ENCODE data around the gene PRKAG2.
"Not testable (repeated sequence)": the region's sequence is repeated elsewhere in the genome, so short reads cannot be mapped to it uniquely, and the experiment has no call there.

The PRKAG2 gene

DNA sequence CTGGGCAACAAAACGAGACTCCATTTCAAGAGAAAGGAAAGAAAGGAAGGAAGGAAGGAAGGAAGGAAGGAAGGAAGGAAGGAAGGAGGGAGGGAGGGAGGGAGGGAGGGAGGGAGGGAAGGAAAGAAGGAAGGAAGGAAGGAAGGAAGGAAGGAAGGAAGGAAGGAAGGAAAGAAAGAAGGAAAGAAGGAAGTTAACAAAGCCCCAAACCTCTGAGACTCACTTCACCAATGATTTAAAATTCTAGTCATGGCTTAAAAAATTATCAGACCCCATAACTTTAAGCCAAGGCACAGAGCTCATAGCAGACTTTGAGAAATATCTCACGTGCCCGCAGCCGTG, 94.7 kb downstream of the PRKAG2 start:
- not testable (repeated sequence) for H3K4me3 ChIP-seq (ENCODE audit: low read depth, low read length); DNase-seq (ENCODE audit: low read depth)

DNA sequence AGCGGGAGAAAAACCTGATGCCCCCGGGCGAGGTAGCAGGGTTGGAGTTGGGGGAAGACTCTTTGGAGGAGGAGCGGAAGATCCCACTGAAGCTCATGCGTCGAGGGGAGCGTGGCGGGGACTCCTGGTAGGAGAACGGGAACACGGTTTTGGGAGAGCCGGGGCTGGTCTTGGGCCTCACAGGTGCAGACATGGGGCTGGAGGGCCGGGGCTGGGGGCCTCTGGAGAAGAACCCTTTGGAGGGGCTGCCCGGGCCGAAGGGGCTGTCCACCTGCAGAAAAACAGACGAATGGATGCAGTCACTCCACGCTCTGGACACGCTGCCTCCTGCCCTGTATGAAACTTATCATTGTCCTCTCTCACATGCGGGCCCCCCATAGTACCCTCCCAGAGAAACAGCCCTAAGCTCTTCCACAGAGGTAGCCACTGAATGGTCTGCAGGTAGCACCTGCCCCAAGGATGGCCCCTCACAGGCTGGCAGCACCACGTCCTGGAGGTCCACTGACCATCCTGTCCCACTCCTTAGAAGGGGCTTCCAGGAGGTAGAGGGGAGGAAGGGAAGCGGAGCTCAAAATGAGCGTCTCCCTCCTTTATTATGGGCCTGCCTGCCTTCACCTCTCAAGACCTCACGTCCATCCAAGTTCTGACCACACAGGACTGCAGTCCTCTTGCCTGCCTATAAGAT, 95.6 kb downstream of the PRKAG2 start:
- DNase-seq (ENCODE audit: low read depth) = no peak
- no peak overlapping the region for H3K4me3 ChIP-seq (ENCODE audit: low read depth, low read length)

DNA sequence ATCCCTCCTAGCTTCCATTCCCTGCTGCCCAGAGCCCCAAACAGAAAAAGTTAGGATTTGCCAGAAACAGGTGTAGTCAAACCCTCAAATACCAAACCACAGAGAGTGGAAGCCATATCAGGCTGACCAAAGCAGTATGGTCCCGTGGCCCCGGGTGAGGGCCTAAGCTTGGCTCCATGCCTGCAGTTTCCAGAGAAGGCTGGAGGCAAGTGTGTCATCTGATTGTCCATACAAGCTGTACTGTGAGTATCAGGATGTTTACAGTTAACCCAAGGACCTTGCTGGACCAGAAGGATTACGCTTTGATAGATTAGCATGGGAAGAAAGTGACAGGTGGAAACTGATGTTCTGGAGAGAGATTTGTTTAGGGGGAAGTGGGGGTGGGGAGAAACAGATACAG, 96.3 kb downstream of the PRKAG2 start:
- DNase-seq (ENCODE audit: low read depth) = no peak
- no peak overlapping the region for H3K4me3 ChIP-seq (ENCODE audit: low read depth, low read length)

DNA sequence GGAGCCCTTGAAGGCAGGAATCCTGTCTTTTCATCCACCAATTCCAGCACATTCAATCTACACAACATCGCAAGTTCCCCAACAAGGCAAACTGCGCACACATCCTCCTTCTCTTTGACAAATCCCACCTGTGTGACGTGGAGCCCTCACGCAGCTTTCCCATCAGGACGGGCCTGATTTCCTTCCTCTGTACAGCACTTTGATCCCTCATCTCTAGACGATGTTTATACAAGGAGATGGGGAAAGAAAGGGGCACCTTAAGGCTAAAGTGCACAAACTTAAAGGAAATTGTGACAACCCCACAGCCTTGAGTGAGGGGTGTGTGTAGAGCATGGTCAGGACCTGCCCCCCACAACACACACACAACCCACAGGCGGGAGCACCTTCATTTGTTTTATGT, 97.2 kb downstream of the PRKAG2 start:
- DNase-seq (ENCODE audit: low read depth) = no peak
- no peak overlapping the region for H3K4me3 ChIP-seq (ENCODE audit: low read depth, low read length)

DNA sequence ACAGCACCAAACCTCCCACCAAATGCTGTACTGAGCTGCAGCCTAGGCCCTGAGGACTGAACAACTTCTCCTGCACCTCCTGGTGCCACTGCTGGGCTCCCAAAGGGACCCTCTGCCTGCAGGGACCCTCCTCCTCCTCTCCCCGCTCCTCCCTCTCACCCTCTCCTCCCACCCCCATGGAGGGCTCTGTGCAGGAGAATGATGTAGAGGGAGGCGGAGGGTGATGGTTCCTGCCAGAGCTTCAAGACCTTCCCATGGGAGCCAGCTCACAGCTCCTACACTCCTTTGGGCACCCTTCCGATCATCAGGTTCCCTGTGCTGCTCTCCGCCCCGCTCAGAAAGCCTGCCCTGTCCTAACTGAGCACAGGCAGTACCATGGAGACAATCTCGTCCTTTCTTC, 97.7 kb downstream of the PRKAG2 start:
- H3K4me3 ChIP-seq (ENCODE audit: low read depth, low read length) = no peak overlapping the region
- DNase-seq (ENCODE audit: low read depth) = no peak

DNA sequence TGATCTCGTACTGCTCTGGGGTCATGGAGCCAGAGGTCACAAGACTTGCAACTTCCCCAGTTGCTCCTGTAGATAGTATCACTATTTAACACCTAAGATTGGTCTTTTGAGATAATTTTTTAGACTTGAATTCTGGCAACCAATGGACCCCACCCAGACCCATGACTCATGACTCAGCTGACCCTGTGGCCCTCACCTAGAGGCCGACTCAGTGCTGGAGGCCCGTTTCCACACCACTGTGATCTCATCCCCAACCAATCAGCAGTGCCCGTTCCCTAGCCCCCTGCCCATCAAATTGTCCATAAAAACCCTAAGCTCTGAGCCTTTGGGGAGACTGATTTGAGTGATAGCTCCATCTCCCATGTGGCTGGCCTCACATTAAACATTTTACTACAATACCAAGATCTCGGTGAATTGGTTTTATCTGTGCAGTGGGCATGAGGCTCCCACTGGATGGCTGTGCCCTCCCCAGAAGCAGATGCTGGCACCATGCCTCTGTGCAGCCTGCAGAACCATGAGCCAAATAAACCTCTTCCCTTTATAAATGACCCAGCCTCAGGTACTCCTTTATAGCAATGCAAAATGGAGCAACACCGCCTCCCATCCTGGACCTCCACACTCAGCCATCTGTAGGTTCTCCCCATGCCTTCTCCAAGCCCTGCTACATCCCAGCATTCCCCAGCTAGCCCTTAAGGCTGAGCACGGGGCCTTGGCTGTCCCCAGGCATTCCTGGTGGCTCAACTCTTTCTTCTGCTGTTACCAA, 98.8 kb downstream of the PRKAG2 start:
- no peak for DNase-seq (ENCODE audit: low read depth)
- H3K4me3 ChIP-seq (ENCODE audit: low read depth, low read length) = no peak overlapping the region

DNA sequence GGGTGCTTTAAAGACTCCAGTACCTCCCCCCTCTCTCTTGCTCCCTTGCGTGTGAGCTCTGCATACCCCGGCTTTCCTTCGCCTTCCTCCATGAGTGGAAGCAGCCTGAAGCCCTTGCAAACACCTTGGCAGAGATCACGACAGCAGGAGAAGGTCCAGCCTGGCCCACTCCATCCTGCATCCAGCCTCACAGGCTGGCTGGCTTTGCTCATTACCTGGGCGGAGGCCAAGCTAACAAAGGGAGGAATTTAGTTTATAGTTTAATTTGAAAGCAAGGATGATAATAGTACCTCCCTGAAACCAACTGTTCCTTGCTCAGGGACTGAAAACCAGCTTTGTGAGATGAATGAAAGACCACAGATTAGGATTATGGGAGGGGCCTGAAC, 99.4 kb downstream of the PRKAG2 start:
- no peak overlapping the region for H3K4me3 ChIP-seq (ENCODE audit: low read depth, low read length)
- DNase-seq (ENCODE audit: low read depth) = no peak

DNA sequence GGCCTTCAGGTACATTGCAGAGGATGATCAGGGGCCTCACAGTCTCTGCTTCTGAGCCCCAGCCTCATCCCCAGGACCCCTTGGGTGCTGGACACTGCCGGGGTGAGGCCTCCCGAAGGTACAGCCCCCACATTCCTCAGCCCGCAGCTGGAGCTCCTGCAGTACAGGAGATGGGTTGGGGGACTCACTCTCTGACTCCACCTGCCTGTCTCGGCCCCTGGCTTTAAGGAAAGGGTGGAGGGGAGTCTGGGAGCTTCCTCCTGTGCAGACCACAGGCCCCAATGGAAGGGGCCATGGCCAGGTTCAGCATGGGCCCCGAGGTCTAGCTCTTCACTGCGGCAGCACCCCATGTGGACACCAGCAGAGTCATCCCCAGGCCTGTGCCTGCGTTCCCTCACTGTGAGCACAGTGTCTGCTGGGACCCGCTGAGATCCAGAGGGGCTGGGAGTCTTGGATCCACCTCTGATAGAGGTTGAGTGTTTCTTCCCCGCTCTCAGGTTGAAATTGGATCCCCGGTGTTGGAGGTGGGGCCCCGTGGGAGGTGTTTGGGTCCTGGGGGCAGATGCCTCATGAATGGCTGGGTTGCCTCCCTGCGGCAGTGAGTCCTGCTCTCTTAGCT, 99.9 kb downstream of the PRKAG2 start:
- no peak for DNase-seq (ENCODE audit: low read depth)

DNA sequence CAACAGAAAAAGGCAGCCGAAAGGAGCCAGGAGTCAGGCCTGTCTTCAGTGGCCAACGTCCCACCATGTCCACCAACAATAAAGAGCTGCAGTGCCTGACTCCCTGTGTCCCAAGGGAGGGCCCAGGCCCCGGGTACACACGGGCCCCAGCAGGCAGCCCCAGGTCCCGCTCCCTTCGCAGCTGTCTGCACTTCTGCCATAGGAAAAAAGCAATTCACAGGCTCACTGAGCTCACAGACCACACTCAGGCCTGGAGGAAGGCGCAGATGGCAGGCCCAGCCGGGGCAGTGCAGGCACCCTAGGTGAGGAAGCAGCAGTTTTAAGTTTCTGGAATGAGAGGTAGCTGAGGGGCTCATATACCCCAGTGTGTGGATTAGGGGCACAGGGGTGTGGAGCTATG, 100.5 kb downstream of the PRKAG2 start:
- no peak overlapping the region for H3K4me3 ChIP-seq (ENCODE audit: low read depth, low read length)
- DNase-seq (ENCODE audit: low read depth) = no peak

More for the DNA sequence above, 99.9 kb downstream of the PRKAG2 start:
- no peak overlapping the region for H3K4me3 ChIP-seq (ENCODE audit: low read depth, low read length)

DNA sequence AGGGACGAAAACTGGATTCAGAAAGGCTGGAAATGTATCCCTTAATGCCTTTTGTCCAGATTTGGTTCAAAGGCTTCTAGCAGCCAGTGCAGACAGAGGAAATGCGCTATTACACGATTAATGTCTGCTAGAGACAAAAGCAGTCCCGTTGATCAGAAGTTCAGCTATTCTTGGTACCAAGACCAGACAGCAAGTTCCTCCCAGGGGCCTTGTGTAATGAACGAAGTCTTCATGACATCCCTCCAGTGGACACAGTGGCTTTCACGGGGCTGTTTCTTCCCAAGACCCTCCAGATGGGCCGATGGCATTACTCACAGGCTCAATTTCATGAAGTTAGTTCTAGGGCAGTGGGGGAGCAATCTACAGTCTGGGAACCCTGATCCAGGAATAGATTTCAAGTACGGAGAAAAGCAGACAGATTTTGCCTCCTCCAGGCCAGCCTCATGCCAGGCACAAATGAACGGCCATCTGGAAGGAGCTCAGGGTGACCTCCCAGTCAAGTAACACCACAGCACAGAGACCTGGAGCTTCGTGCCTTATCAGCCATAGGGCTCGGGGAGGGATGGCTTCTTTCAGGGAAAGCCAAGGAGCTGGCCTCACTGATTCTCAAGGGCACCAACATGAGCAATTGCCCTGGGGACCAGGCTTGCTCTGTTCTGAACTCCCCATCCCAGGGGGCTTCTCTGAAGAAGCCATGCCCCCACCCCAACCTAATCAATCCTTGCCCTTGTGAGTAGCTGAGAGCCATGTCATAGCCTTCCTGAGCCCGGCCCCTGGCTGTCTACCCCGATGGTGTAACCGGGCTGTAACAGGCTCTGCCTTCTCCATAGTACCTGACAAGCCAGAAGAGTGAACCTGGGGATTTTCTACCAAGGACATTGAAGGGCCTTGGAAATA, 101.1 kb downstream of the PRKAG2 start:
- no peak for DNase-seq (ENCODE audit: low read depth)
- no peak overlapping the region for H3K4me3 ChIP-seq (ENCODE audit: low read depth, low read length)

DNA sequence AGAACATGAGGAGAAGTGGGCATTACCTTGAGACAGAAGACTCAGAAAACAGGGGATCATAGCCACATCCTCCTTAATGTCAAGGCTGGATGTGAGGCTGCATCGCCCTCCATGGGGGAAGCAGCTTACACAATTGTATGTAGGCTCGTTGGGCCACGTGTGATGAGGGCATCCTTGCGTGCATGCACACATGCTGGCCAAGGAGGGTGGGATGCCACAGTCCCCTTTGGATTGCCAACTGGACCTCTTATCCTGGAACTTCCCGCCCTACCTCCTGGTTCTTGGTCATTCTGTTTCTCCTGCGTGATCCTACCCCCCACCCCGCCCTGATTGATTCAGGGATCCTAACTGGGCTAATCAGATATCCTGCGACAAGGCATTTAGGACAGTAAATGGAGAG, 102.0 kb downstream of the PRKAG2 start:
- no peak for DNase-seq (ENCODE audit: low read depth)
- H3K4me3 ChIP-seq (ENCODE audit: low read depth, low read length) = no peak overlapping the region

DNA sequence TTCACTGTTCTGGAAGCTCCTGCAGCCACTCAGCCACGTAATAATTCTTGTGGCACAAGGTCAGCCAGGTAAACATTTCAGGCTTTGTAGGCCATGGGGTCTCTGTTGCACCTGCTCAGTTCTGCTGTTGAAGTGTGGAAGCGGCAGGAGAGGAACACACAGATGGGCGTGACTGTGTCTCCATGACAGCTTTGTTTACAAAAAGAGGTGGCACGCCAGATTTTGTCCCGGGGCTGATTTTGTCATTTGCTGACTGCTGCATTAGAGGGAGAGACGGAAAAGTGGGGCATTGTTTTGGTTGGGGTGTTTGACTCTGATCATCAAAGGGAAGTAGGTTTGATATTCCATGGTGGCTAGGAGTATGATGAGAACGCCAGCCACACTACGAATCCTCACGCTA, 103.1 kb downstream of the PRKAG2 start:
- no peak for DNase-seq (ENCODE audit: low read depth)
- no peak overlapping the region for H3K4me3 ChIP-seq (ENCODE audit: low read depth, low read length)

DNA sequence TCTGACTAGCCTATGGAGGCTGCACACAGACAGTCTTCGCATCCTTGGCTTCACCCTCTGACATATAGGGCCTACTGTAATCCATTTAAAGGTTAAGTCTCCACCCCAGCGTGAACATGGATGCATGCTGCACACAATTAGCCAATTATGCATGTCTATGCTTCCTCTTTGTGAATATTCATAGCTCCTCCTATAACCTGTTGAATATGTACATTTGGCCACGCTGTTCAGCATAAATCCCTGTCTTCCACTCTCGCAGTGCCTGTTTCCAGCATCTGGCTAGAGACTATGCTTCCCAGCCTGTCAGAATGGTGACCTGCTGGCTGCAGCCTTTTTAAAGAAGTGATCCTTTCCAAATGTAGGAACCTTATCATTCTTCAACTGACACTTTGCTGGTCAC, 106.7 kb downstream of the PRKAG2 start:
- no peak for DNase-seq (ENCODE audit: low read depth)
- H3K4me3 ChIP-seq (ENCODE audit: low read depth, low read length) = no peak overlapping the region

DNA sequence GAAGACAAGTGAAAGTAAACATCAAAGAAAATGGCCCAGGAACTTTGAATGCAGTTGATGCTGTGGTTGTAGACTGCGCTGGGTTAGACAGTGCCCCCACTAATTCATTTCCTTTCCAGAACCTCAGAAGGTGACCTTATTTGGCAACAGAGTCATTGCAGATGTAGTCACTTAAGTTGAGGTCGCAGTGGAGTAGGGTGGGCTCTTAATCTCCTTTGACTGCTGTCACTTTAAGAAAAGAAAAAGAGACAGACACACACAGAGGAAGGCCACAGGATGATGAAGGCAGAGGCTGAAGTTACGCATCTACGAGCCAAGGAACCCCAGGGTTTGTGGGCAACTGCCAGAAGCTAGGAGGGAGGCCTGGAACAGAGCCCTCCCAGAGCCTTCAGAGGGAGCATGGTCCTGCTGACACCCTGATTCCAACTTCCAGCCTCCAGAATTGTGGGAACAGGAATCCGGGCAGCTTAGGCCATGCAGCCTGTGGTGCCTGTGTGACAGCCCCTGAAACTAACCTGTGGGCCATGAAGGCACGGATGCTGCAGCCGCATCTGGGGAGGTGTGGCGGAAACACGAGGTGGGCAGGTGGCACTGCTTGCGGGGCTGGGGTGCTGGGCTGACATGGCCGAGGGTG, 107.6 kb downstream of the PRKAG2 start:
- DNase-seq (ENCODE audit: low read depth) = no peak

DNA sequence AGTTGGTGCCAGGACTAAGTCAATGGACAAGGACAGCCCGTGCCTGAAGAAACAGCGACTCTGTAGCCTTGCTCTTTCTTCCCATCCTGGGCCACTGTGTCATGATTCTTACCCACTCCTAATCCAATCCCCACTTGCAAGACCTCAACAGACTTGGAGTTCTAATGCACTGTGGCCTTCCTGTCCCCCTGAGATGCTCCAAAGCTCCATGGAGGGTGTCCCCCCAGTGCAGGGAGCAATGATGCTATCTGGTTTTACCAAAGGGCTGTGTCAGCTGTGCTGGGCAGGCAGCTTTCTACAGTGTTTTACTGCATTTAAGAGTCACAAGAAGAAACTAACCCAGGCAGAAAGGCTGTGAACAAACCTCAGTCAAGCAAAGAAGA, 108.1 kb downstream of the PRKAG2 start:
- no peak for DNase-seq (ENCODE audit: low read depth)
- no peak overlapping the region for H3K4me3 ChIP-seq (ENCODE audit: low read depth, low read length)

More for the DNA sequence above, 107.6 kb downstream of the PRKAG2 start:
- no peak overlapping the region for H3K4me3 ChIP-seq (ENCODE audit: low read depth, low read length)

DNA sequence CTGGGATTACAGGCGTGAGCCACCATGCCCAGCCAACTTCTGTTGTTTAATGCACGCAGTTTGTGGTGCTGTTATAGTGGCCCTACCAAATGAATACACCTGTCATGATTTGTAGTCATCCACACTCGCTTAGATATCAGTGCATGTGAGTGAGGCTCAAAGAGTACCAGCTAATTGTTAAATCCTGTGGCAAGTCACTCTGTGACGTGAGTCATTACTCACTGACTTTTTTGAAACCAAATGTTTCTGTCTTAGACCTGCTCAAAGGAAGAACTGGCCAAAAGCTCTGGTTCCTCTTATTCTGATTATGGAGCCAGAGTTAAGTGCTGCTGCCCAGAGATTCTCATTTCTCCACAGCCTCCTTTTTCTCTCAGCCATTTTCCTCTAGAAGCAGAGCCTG, 109.4 kb downstream of the PRKAG2 start:
- no peak for DNase-seq (ENCODE audit: low read depth)
- no peak overlapping the region for H3K4me3 ChIP-seq (ENCODE audit: low read depth, low read length)

DNA sequence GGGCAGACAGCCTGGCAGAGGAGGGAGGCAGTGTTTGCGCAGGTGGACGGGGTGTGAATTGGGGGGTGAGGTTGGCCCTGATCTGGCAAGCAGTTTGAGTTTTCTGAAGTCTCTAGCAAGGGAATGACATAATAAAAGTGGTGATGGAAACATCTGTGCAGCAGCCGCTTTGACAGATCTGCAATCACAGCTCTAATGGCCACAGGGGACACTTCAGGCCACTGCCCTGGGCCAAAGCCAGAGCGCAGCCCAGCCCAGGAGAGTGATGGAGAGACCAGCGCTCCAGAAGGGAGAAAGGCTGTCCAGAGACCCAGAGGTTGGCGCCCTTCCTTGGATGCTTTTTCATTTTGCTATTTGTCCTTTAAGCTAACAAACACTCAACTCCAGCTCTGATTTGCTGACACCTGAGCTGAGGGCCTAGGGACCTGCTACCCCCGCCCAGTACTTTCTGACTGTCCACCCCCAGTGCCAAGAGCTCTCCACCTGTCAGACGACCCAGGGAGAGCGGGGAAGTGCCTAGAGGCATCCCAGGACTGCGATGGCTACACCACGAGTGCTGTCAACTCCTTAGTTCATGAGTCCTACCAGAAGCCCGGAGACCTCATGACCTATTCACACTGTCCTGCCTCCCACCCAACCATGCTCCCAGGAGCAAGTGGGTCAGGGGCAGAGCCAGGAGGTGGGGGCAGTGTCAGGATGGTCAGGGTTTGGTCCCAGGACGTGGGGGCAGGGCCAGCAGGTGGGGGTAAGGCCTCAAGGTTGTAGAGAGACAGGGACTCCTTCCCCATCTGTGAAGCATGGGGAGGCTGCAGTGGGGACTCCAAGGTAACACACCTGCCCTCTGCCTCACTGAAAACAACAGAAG, 112.6 kb downstream of the PRKAG2 start:
- H3K4me3 ChIP-seq (ENCODE audit: low read depth, low read length) = no peak overlapping the region
- DNase-seq (ENCODE audit: low read depth) = no peak

DNA sequence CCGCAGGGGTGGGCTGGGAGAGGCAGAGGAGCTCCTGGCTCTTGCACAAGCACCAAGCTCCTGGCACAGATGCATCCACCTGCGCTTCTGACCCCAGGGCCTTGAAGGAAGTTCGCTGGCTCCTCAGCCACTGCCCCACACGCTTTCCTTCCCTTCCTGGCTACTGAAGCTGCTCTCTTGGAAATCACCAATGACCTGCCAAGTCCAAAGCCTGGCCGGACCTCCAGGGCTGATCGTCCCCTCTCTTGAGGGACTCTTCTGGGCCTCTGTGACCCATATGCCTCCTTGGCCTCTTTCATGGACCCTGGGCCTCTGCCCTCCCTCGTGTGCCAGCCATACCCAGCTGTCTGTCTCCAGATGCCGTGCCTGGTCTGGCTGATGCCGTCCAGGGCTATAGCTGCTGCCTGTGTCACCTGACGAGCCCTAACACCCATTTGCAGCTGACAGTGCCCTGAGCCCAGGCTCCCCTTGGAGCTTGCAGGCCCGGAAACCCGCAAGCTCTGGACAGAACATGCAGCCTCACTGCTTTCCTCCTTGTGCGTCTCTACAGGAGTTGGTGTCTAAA, 113.4 kb downstream of the PRKAG2 start:
- DNase-seq (ENCODE audit: low read depth) = no peak
- H3K4me3 ChIP-seq (ENCODE audit: low read depth, low read length) = no peak overlapping the region

All from skeletal muscle cell (primary cell).